ENCODE measurements around the gene WDCP.
"Not testable (repeated sequence)": the region's sequence is repeated elsewhere in the genome, so short reads cannot be mapped to it uniquely, and the experiment has no call there.

The WDCP gene

DNA sequence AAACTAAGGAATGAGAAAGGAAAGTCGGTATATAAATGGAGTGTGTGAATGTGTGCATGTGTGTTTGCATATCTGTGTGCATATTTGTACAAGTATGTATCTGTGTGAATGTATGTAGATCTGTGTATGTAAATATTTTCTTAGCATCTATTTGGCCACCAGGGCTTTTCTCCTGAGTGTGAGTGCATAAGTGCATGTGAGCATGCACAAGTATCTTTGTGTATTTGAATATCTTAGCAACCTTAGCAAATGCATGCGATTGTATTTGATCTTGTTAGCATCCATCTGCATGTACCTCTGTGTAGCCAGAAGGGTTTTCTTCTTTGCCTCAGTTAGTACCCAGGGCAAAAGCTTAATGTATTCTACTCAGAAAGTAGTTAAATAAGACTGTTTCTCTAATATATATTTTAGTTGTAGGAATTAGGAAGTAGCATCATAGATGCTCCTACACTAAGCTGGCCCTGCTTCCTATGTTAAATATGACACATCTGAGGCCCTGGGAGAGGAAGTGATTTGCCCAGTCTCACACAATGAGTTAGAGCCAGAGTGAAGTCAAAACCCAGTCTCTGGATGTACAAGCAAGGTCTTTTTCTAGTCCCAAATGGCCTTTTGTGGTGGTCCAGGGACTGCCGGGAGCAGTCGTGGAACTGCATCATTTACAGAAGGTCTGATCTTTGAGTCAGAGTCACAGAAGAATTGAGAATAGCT is 11.5 kb upstream of the WDCP start:
- DNase-seq, result no peak

DNA sequence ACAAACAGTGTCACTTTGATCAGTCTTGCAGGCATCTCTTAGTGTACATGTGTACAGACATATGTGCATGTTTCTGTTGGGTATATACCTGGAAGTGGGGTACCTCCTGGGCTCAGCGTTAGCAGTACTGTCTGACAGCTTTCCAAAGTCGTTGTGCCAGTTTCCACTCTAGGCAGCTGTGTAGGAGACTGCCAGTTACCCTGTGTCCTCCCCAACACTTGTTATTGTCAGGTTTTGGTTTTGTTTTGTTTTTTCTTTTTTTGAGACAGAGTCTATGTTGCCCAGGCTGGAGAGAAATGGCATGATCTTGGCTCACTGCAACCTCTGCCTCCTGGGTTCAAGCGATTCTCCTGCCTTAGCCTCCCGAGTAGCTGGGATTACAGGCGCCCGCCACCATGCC is 8.6 kb upstream of the WDCP start:
- no peak for DNase-seq

DNA sequence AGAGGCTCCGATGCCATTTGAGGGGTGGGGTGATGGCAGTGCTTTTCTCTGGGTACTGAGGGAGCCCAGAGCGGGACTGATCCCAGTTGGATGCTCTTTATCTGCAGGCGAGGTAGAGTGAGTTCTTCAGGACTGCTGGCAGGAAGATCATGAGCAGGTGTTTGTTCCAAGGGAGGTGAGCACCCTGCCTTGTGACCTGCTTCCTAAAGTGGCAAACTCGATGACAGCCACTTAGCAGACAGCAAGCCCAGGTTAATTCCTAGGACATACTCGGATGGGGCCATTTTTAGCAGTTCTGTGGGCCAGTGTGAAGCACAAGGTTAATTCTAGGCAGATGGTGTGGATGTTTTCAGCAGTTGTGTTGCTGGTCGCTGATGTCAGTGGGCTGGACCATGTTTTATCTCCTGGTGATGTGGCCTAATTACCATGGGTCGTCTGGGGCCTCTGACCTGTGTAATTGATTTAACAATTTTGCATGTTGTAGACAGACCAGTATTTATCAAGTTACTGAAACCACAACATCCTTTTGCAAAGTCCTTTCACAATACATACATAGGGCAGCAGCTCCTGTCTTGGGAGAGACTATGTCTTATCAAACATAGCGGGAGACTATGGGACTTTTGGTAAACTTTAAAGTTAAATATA is 7.3 kb upstream of the WDCP start:
- DNase-seq, result no peak

DNA sequence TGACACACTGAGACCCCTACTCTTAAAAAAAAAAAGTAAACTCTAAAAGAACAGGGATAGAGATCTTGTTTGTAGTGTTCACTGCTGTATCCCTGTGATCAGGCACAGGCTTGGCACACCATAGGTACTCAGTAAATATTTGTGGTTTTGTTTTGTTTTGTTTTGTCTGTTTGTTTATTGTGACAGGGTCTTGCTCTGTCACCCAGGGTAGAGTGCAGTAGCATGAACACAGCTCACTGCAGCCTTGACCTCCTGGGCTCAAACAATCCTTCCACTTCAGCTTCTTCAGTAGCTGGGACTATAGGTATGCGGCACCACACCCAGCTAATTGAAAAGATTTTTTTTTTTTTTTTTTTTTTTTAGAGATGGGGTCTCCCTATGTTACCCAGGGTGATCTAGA is 5.8 kb upstream of the WDCP start:
- DNase-seq, result no peak

DNA sequence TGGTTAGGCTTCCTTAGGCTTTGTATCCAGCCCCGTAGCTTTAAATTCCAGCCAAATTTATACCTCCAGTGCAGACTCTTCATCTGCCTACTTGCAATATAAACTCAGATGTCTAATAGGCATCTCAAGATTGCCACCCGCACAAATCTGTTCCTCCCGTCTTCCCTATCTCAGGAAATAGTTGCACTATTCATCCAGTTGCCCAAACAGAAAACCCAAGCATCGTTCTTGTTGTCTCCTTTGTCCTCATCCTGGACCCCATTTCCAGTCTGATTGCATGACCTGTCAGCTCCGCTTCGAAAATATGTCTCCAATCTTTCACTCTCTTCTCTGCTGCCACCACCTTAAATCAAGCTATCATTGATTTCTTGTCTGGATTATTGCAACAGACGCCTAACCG is 4.6 kb upstream of the WDCP start:
- DNase-seq, result no peak

DNA sequence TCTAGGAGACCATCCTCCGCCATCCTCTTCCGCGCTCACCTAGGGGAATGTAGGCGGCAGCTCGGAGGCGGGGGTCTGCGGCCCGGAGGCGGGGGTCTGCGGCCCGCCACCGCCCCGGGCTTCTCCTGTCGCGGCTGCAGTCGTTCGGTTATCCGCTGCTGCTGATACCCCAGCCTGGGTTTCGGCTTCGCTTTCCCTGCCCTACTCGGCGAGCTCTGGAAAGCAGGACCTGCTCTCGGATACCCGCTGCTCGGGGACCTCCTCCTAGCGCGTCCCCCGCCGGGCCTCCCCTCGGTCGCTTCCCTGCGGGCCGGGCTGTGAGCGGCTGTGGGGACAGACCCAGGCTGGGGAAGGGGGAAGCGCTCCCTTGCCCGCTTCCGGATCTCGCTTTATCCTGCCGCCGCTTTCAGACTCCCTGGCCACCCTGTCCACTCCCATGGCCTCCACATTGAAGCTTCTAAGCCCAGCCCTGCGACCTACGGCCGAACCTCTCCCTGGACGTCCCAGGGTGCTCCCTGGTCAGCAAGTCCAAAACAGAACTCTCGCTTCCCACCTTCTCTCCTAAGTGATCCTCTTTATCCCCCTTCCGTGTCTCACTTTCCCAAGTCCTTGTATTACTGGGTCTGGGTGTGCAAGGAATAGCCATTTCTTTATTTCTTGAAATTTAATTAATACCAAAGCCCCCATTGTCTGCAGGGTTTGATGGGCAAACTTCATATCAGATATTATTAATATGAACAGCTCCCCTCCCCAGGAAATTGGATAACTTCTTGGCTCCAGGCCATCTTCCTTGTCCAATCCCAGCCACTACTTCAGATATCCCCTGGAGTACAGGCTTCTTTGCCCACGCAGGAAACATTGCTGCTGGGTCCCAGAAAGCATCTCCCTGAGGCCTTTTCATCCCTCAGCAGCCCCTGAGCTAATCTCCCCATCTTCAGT is 3.1 kb upstream of the WDCP start:
- peak; percentile 13 for DNase-seq

- peak; percentile 50 for DNase-seq
Measured at GRCh38 chr2:24049485-24050021, 2.4 kb upstream of the WDCP start, which contains the start of gene FKBP1B. Gene FKBP1B, plus strand, starts transcription at chr2:24049741. Its CDS starts 109 bp downstream, at chr2:24049850.

- DNase-seq, result peak; percentile 51
Measured at GRCh38 chr2:24048769-24049484, 1.7 kb upstream of the WDCP start.

- no peak for DNase-seq
Measured at GRCh38 chr2:24047703-24048033, 477 bp upstream of the WDCP start.

- DNase-seq, result no peak
Measured at GRCh38 chr2:24046599-24046929, 627 bp downstream of the WDCP start.

- DNase-seq, result no peak
Measured at GRCh38 chr2:24045511-24046508, 1.4 kb downstream of the WDCP start.

DNA sequence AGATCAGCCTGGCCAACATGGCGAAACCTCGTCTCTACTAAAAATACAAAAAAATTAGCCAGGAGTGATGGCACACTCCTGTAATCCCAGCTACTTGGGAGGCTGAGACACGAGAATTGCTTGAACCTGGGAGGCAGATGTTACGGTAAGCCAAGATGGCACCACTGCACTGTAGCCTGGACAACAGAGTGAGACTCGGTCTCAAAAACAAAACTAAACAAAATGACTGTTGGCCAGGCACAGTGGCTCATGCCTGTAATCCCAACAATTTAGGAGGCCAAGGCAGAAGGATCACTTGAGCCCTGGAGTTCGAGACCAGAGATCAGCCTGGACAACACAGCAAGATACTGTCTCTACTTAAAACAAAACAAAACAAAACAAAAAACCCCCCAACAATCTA is 4.1 kb downstream of the WDCP start:
- not testable (repeated sequence) for DNase-seq

DNA sequence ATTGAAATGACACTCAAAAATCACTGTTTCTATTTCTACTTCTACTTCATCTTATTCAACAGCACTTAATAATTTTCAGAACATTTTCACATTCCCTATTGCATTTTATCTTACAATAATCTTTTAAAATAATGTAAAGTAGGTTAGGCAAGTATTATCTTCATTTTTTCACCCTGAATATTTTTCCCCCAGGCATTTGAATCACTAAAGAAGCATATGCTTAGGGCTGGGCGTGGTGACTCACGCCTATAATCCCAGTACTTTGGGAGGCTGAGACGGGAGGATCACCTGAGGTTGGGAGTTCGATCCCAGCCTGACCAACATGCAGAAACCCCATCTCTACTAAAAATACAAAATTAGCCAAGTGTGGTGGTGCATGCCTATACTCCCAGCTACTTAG is 6.7 kb downstream of the WDCP start:
- DNase-seq, result no peak

- DNase-seq, result no peak
Measured at GRCh38 chr2:24038786-24039499, 8.2 kb downstream of the WDCP start.

DNA sequence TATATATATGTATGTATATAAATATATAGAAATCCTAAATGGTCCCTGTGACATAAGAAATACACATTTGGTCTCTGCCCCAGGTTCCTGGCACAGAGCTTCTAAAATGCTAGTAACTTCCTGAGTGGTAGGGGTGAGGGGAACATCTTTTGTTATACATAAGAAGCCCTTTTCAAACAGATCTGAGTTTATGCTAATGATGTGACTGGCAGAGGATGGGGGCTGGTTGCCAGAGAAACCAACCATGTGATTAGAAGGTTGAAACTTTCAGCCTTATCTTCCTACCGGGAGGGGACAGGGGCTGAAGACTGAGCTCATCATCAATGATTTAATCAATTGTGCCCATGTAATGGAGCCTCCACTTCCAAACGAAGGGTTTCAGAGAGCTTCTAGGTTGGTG is 21.0 kb downstream of the WDCP start:
- no peak for DNase-seq

DNA sequence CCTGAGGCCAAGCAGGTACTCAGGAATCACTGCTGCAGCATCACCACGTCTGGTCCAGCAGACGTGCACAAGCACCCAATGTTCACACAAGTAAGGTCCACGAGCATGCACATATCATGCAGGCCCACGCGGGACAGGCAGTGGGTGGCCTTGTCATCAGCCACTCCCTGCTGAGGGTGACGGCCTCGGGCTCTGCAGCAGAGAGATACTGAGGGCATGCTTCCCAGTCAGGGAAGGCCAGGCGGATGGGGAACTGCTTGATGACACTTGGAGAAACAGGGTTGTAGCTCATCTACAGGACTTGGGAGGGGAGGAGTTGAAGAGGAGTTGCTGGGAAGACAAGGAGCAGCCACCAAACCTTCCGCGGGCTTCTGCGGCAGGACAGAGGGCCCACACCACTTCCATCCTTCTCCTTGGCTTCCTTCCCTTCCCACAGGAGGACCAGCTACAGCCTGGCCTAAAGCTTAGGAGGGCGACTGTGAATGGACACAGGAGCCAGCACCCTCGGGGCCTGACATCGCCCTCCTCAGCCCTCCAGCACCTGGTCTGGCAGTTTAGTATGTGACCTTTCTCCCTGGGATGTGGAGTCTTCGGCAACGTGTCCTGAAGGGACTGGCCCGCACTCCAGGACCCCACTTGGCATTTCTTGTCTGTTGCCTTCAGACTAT is 22.1 kb downstream of the WDCP start:
- DNase-seq, result no peak

DNA sequence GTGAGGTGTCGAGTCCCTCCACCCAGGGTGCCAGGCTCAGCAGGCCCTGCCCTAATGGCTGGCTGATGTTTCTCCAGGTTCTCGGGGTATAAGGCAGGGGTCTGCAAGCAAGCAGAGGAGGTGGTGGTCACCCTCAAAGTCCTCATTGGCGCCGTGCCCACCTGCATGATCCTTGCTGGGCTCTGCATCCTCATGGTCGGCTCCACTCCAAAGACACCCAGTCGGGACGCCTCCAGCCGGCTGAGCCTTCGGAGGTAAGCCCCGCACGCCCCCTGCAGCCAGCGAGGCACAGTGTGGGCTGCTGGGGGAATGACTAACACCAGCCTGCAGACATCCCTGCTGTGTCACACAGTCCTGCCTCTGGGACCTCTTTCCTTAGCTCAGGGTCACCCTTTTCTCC is 23.2 kb downstream of the WDCP start:
- no peak for DNase-seq

DNA sequence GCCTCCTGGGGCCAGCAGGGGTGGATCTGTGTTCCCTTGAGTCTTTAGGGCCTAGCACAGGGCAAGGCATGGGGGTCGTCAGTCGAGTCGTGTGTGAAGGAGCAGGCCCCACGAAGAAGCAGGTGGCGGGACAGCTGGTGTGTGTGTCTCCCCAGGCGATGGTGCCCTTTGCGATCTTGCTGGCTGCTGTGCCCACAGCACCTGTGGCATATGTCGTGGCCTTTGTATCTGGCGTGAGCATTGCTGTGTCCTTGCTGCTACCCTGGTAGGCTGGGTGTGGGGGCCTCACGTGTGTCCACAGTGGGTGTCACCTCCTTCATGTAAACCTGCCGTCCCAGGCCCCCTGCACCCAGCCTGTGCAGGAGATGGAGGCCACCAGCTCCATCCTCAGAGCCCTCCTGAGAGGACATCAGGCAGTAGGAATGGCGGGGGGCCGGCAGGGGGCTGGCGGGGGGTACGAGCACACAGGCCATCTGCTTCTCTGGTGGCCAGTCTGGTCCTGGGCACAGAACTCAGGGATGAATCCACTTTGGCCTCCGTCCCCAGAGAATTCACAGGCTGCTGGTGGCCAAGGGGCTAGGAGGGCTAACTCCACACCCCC is 24.1 kb downstream of the WDCP start:
- no peak for DNase-seq

GRCh38 chr2:24022324-24022974 is 24.7 kb downstream of the WDCP start:
- DNase-seq, result no peak
